ENCODE data around the gene ANAPC15.

DNA sequence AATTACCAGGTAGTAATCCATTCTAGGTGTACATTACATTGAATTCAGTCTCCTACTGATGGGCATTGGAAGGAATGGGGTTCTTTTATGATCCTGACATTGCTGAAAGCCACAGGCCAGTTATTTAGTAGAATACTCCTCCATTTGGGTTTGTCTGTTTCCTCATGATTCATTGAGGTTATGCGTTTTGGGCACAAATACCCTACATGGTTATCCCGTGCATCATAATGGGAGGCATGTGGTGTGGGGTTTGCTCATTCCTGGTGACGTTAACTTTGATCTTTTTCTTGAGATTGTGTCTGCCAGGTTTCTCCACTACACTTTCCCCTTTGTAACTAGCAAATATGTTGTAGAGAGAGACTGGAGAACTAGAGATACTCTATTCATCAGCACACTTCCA, 28.6 kb upstream of the ANAPC15 start:
- TF ChIP-seq, protein P1, sequence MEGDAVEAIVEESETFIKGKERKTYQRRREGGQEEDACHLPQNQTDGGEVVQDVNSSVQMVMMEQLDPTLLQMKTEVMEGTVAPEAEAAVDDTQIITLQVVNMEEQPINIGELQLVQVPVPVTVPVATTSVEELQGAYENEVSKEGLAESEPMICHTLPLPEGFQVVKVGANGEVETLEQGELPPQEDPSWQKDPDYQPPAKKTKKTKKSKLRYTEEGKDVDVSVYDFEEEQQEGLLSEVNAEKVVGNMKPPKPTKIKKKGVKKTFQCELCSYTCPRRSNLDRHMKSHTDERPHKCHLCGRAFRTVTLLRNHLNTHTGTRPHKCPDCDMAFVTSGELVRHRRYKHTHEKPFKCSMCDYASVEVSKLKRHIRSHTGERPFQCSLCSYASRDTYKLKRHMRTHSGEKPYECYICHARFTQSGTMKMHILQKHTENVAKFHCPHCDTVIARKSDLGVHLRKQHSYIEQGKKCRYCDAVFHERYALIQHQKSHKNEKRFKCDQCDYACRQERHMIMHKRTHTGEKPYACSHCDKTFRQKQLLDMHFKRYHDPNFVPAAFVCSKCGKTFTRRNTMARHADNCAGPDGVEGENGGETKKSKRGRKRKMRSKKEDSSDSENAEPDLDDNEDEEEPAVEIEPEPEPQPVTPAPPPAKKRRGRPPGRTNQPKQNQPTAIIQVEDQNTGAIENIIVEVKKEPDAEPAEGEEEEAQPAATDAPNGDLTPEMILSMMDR (IDR thresholded peaks at IDR 0.05): no peak
- no peak for TF ChIP-seq POLR2A (IDR thresholded peaks at IDR 0.05)
